Measurements from ENCODE around the gene SOAT1. TPM values are rescaled to one million over a fixed set of nuclear protein-coding genes. Genes with fewer than 3 reads are reported as not detected.
"Not testable (repeated sequence)": the region's sequence is repeated elsewhere in the genome, so short reads cannot be mapped to it uniquely, and the experiment has no call there.

Gene SOAT1
- 50.3 and 62.1 TPM in 2 replicates for polyA plus RNA-seq (2011; rRNA removed)
- polyA plus RNA-seq (2012; cell fraction: cytosol; rRNA removed): 6.7 and 10.1 TPM in 2 replicates
- 6.1 and 10.1 TPM in 2 replicates for polyA plus RNA-seq (2012; cell fraction: nucleus; rRNA removed)
- polyA plus RNA-seq (2017; fragmentation: RNase III; extraction: RNeasy Plus Mini Kit Qiagen cat#74134 plus additional on column Dnase treatment): 15.6 to 19.0 TPM (median 18.2 TPM) in 3 replicates
- 30.6 and 33.5 TPM in 2 replicates for polyA minus RNA-seq (2011; rRNA and poly(A)+ RNA removed)

DNA sequence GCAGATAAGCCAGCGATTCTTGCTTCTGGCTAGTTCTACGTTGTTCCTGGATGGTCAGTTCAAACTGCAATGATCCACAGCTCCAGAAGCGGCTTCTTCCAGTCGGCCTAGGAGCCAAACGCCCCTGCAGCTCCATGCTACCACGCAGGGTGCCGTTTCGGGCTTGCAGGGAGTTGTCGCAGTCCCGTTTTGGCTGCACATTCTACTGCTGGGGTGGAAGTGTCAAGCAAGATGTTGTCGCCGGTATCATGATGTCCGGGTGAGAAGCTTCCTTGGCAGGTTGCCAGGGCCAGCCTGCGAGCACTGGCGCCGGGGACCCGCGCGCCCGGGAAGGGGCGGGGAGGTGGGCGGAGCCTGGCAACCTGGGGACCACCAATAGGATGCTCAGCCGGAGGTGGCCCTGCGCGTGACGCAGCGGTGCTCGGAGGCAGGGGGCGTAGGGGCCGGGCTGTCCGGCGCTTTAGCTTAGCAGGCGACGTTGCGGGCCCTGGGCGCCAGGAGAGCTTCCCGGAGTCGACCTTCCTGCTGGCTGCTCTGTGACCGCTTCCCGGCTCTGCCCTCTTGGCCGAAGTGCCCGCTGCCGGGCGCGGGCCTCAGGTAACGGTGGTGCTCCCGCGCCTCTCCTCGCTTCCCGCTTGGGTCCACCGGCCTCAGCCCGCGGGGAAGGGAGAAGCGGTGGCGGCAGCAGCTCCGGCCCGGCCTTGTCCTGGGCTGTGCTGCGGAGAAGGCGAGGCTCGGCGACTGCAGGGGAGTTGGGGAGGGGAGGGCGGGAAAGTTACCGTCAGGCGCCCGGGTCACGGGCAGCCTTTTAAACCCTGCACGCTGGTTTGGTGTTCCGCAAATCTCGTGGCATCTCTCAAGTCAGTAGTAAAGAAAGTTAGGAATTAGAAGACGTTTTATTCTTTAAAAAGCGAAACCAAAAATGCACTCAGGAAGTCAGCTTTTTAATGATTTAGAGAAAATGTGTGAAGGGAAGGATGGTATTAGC is at the start of gene SOAT1:
Gene SOAT1 (plus strand): TSS at position 458 of the 988 bp plus-strand sequence. CDS start 8,888 bp downstream, outside the sequence.
- Histone ChIP-seq H3K4me2 (peak within 1 kb of the TSS; percentile 75), H3K9me3 (no peaks in the 10 kb centered on the region), H3K4me3 (peak within 1 kb of the TSS; percentile 76), H3K4me1 (peaks cover 28% of the 10 kb centered on the region), H3K27ac (peak within 1 kb of the TSS; percentile 85 to 92)
- ChIA-PET CTCF (interaction anchor here (0.8 to 3.9 kb wide), 31 partner anchors 9 to 762 kb away, joined by 3 to 25 read pairs (median 6); partner anchors contain the start of gene AXDND1), POLR2A (interaction anchor here (0.5 to 1.9 kb wide), 9 partner anchors 9 to 521 kb away, joined by 3 to 12 read pairs (median 4); partner anchors contain the start of genes AXDND1 and TOR3A)
- ATAC-seq: peak; percentile 96
- FAIRE-seq: no peak
- under 1% methylated on average over 34 of the region's 71 CpGs for WGBS (ENCODE audit: missing lambda C conversion rate)
- DNase-seq (ENCODE audit: low read depth in 1 of 2, low spot score in 1 of 2): peak; percentile 94
- TF ChIP-seq, protein P1, sequence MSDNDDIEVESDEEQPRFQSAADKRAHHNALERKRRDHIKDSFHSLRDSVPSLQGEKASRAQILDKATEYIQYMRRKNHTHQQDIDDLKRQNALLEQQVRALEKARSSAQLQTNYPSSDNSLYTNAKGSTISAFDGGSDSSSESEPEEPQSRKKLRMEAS (IDR thresholded peaks at IDR 0.05): peak; percentile 35; the same call in 1 of the 2 replicates
- TF ChIP-seq JUN (IDR thresholded peaks at IDR 0.05) (peak in 1 of 2 experiments; percentile 78; a peak in 2 of 5 replicates), POLR2A (IDR thresholded peaks at IDR 0.05; ENCODE audit: low read length) (peak; percentile 88), E2F6 (IDR thresholded peaks at IDR 0.05; ENCODE audit: borderline replicate concordance, low read depth) (peak; percentile 65; the same call in 1 of the 2 replicates), REST (IDR thresholded peaks at IDR 0.05) (no peak), TFCP2L1 (CRISPR knock-in tag; IDR thresholded peaks at IDR 0.05) (0 out of 2 replicates have a peak, but pooled peaks have one; percentile 18), RNF2 (IDR thresholded peaks at IDR 0.05; ENCODE audit: borderline replicate concordance, low read depth) (no peak), PHF8 (IDR thresholded peaks at IDR 0.05; ENCODE audit: borderline replicate concordance, low read depth) (peak; percentile 71; the same call in 1 of the 2 replicates), KDM1A (IDR thresholded peaks at IDR 0.05; ENCODE audit: low read depth) (no peak), RFX5 (IDR thresholded peaks at IDR 0.05) (peak; percentile 75)
- TF ChIP-seq, protein P2, sequence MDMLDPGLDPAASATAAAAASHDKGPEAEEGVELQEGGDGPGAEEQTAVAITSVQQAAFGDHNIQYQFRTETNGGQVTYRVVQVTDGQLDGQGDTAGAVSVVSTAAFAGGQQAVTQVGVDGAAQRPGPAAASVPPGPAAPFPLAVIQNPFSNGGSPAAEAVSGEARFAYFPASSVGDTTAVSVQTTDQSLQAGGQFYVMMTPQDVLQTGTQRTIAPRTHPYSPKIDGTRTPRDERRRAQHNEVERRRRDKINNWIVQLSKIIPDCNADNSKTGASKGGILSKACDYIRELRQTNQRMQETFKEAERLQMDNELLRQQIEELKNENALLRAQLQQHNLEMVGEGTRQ (IDR thresholded peaks at IDR 0.05): peak; percentile 47
- TF ChIP-seq, protein P3, sequence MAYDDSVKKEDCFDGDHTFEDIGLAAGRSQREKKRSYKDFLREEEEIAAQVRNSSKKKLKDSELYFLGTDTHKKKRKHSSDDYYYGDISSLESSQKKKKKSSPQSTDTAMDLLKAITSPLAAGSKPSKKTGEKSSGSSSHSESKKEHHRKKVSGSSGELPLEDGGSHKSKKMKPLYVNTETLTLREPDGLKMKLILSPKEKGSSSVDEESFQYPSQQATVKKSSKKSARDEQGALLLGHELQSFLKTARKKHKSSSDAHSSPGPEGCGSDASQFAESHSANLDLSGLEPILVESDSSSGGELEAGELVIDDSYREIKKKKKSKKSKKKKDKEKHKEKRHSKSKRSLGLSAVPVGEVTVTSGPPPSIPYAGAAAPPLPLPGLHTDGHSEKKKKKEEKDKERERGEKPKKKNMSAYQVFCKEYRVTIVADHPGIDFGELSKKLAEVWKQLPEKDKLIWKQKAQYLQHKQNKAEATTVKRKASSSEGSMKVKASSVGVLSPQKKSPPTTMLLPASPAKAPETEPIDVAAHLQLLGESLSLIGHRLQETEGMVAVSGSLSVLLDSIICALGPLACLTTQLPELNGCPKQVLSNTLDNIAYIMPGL (CRISPR knock-in tag; IDR thresholded peaks at IDR 0.05; ENCODE audit: borderline replicate concordance): peak; percentile 32; the same call in 1 of the 2 replicates

DNA sequence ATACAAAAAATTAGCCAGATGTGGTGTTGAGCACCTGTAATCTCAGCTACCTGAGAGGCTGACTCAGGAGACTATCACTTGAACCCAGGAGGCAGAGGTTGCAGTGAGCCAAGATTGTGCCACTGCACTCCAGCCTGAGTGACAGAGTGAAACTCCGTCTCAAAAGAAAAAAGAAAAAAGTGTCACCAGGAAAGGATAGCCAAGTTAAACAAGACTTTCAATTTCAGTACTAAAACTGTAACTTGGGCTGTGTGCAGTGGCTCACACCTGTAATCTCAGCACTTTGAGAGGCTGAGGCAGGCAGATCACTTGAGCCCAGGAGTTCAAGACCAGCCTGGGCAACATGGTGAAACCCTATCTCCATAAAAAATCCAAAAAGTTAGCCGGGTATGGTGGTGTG is 48.2 kb upstream of the SOAT1 start:
- H3K9me3 ChIP-seq; H3K4me2 ChIP-seq; H3K27ac ChIP-seq; DNase-seq (ENCODE audit: low read depth in 1 of 2, low spot score in 1 of 2); POLR2A ChIA-PET; ATAC-seq; H3K4me1 ChIP-seq; H3K4me3 ChIP-seq; FAIRE-seq: not testable (repeated sequence)
- WGBS (ENCODE audit: missing lambda C conversion rate): 75% methylated on average over 2 of the region's 2 CpGs
- CTCF ChIA-PET: interaction anchor here (0.8 to 1.4 kb wide), 2 partner anchors 120 to 143 kb away, joined by 3 to 4 read pairs; partner anchors contain the start of gene AXDND1
